A673 (cell line): ENCODE measurements around the gene STYX. TPM values are rescaled to one million over a fixed set of nuclear protein-coding genes. Genes with fewer than 3 reads are reported as not detected.
A peak's percentile ranks its signal among the peaks of the same experiment; 100 is the strongest.

Source experiments
- BruUV-seq: library from RNA; stranded (reverse); fragments of 400-500 nt; replicated peaks from 2 replicates; lab custom pipeline; 2021; lab: Mats Ljungman, UMichigan
- CTCF ChIA-PET: fragments of 300-600 bp; sonication (Branson Sonifier 250); formaldehyde crosslinking; loops from one replicate; lab custom pipeline; 2022; ENCODE audit warnings: antibody characterized with exemption; lab: Charles Lee
- POLR2A ChIA-PET: fragments of 300-600 bp; sonication (Branson Sonifier 250); formaldehyde crosslinking; loops from one replicate; lab custom pipeline; 2022; ENCODE audit warnings: antibody characterized with exemption; ENCODE audit not compliant: low non-redundant PET; lab: Charles Lee
- DNase-seq: peaks from one replicate; pipeline ENCODE4 v3.0.0-alpha.2; 2015; ENCODE audit warnings: low spot score
- H3K27ac ChIP-seq: fragments of 200-600 bp; sonication (generic); 2 replicates; pipeline ENCODE4 v1.5.1; 2016; ENCODE audit warnings: mixed run types, low read depth, mild to moderate bottlenecking, mixed read lengths, antibody characterized with exemption, low read length; ENCODE audit not compliant: poor library complexity, severe bottlenecking
- H3K27me3 ChIP-seq: fragments of 200-600 bp; sonication (generic); replicated peaks from 2 replicates; pipeline ENCODE4 v1.6.1; 2017; ENCODE audit warnings: mixed run types, low read depth, mild to moderate bottlenecking, mixed read lengths, antibody characterized with exemption, low read length; ENCODE audit not compliant: insufficient read depth, poor library complexity
- H3K36me3 ChIP-seq: fragments of 200-600 bp; sonication (generic); 2 replicates; pipeline ENCODE4 v1.6.1; 2016; ENCODE audit warnings: mixed run types, mild to moderate bottlenecking, mixed read lengths, antibody characterized with exemption, low read length; ENCODE audit not compliant: insufficient read depth, poor library complexity, severe bottlenecking
- H3K4me1 ChIP-seq: fragments of 200-600 bp; sonication (generic); 2 replicates; pipeline ENCODE4 v1.6.1; 2017; ENCODE audit warnings: mixed run types, mild to moderate bottlenecking, mixed read lengths, antibody characterized with exemption, low read length; ENCODE audit not compliant: insufficient read depth, poor library complexity, severe bottlenecking
- H3K4me3 ChIP-seq: fragments of 200-600 bp; sonication (generic); 2 replicates; pipeline ENCODE4 v1.5.1; 2016; ENCODE audit warnings: low read depth, mixed run types, mild to moderate bottlenecking, mixed read lengths, low read length; ENCODE audit not compliant: poor library complexity, severe bottlenecking
- H3K9me3 ChIP-seq: fragments of 200-600 bp; sonication (generic); 2 replicates; pipeline ENCODE4 v1.6.1; 2016; ENCODE audit warnings: mixed run types, low read depth, mild to moderate bottlenecking, mixed read lengths, antibody characterized with exemption, low read length; ENCODE audit not compliant: poor library complexity, severe bottlenecking
- CTCF ChIP-seq: fragments of 300-800, 200-600 bp; sonication (generic); conservative IDR thresholded peaks from 2 replicates; pipeline ENCODE4 v1.5.1; 2017; ENCODE audit warnings: low read depth, mild to moderate bottlenecking, antibody characterized with exemption, low read length, moderate library complexity, mixed read lengths
- EZH2 ChIP-seq: fragments of 200-600 bp; sonication (generic); IDR thresholded peaks from 2 replicates; pipeline ENCODE4 v1.6.1; 2017; ENCODE audit warnings: borderline replicate concordance, low read depth, mild to moderate bottlenecking, mixed read lengths, antibody characterized with exemption, low read length; ENCODE audit not compliant: poor library complexity, severe bottlenecking
- intact Hi-C: fragments of 100-400 bp; cut with micrococcal nuclease; formaldehyde crosslinking; loops from one replicate; pipeline ENCODE4 v1.10.0; 2022; ENCODE audit not compliant: unreplicated experiment
- total RNA-seq: library from RNA; stranded (reverse); gene quantifications from 2 replicates; pipeline ENCODE4 v1.2.3, GENCODE V29; 2021

STYX gene
- total RNA-seq, 1 experiment from 2014 or later = 9.4 TPM

GRCh38 chr14:52792097-52792415 is 62.1 kb downstream of the STYX start:
- ChIA-PET POLR2A (interaction anchor here (0.6 kb wide), 1 partner anchor 449 kb away, joined by 3 read pairs; no protein-coding TSS in a partner anchor), CTCF (no interaction called here)
- intact Hi-C loops = no loop called here
- TF ChIP-seq EZH2 = no peak
- TF ChIP-seq CTCF = no peak
- no peak for DNase-seq
- H3K27ac ChIP-seq = no peak overlapping the region
- no peaks in the 10 kb centered on the region for H3K36me3 ChIP-seq
- no peaks in the 10 kb centered on the region for H3K27me3 ChIP-seq
- BruUV-seq = no TSS peak
- H3K4me3 ChIP-seq = peak overlapping the region; percentile 73
- H3K4me1 ChIP-seq = peaks cover 13% of the 10 kb centered on the region
- H3K9me3 ChIP-seq = no peaks in the 10 kb centered on the region

- ChIA-PET POLR2A (no interaction called here), CTCF (no interaction called here)
- H3K27me3 ChIP-seq = no peaks in the 10 kb centered on the region
- H3K4me3 ChIP-seq = no peak overlapping the region
- no peak overlapping the region for H3K27ac ChIP-seq
- peaks cover 8% of the 10 kb centered on the region for H3K4me1 ChIP-seq
- intact Hi-C loops = no loop called here
- no peak for TF ChIP-seq CTCF
- TF ChIP-seq EZH2 = no peak
- H3K9me3 ChIP-seq = no peaks in the 10 kb centered on the region
- no TSS peak for BruUV-seq
- H3K36me3 ChIP-seq = no peaks in the 10 kb centered on the region
- DNase-seq = no peak
Observed at GRCh38 chr14:52793061-52793460, 63.1 kb downstream of the STYX start.

GRCh38 chr14:52797653-52798052 is 67.7 kb downstream of the STYX start:
- intact Hi-C loops = no loop called here
- ChIA-PET CTCF (no interaction called here), POLR2A (no interaction called here)
- DNase-seq = no peak
- H3K9me3 ChIP-seq = no peaks in the 10 kb centered on the region
- no peaks in the 10 kb centered on the region for H3K36me3 ChIP-seq
- no peaks in the 10 kb centered on the region for H3K4me1 ChIP-seq
- H3K27me3 ChIP-seq = no peaks in the 10 kb centered on the region
- no peak overlapping the region for H3K4me3 ChIP-seq
- no peak overlapping the region for H3K27ac ChIP-seq
- TF ChIP-seq EZH2 = no peak
- no peak for TF ChIP-seq CTCF
- no TSS peak for BruUV-seq
